ENCODE data around the gene SH3RF1.

The SH3RF1 gene

GRCh38 chr4:169133932-169134331 lies 136.8 kb downstream of the SH3RF1 start:
- Histone ChIP-seq H3K4me1 (ENCODE audit: insufficient read depth, low read length) (no peaks in the 10 kb centered on the region), H3K9ac (ENCODE audit: low read depth, low read length) (no peak overlapping the region), H3K36me3 (ENCODE audit: insufficient read depth, low read length) (peaks cover 3% of the 10 kb centered on the region; the same call in 1 of the 2 replicates), H3K9me3 (ENCODE audit: control insufficient read depth, insufficient read depth, low read length) (no peaks in the 10 kb centered on the region; the same call in 1 of the 2 replicates)

- peaks cover 3% of the 10 kb centered on the region; the same call in 1 of the 2 replicates for H3K36me3 ChIP-seq (ENCODE audit: insufficient read depth, low read length)
- H3K9ac ChIP-seq (ENCODE audit: low read depth, low read length) = no peak overlapping the region
- H3K4me1 ChIP-seq (ENCODE audit: insufficient read depth, low read length) = no peaks in the 10 kb centered on the region
- no peaks in the 10 kb centered on the region; the same call in 1 of the 2 replicates for H3K9me3 ChIP-seq (ENCODE audit: control insufficient read depth, insufficient read depth, low read length)
These were observed 138.0 kb downstream of the SH3RF1 start for GRCh38 chr4:169132561-169133305.

- no peaks in the 10 kb centered on the region for H3K4me1 ChIP-seq (ENCODE audit: insufficient read depth, low read length)
- peaks cover 3% of the 10 kb centered on the region; the same call in 1 of the 2 replicates for H3K36me3 ChIP-seq (ENCODE audit: insufficient read depth, low read length)
- H3K9me3 ChIP-seq (ENCODE audit: control insufficient read depth, insufficient read depth, low read length) = no peaks in the 10 kb centered on the region; the same call in 1 of the 2 replicates
- no peak overlapping the region for H3K9ac ChIP-seq (ENCODE audit: low read depth, low read length)
These were observed 139.1 kb downstream of the SH3RF1 start for GRCh38 chr4:169131556-169132208.

- Histone ChIP-seq H3K4me1 (ENCODE audit: insufficient read depth, low read length) (no peaks in the 10 kb centered on the region), H3K9ac (ENCODE audit: low read depth, low read length) (no peak overlapping the region), H3K36me3 (ENCODE audit: insufficient read depth, low read length) (no peaks in the 10 kb centered on the region; the same call in 1 of the 2 replicates), H3K9me3 (ENCODE audit: control insufficient read depth, insufficient read depth, low read length) (no peaks in the 10 kb centered on the region; the same call in 1 of the 2 replicates)
These were observed 141.9 kb downstream of the SH3RF1 start for GRCh38 chr4:169128902-169129301.

- Histone ChIP-seq H3K4me1 (ENCODE audit: insufficient read depth, low read length) (no peaks in the 10 kb centered on the region), H3K36me3 (ENCODE audit: insufficient read depth, low read length) (no peaks in the 10 kb centered on the region; the same call in 1 of the 2 replicates), H3K9me3 (ENCODE audit: control insufficient read depth, insufficient read depth, low read length) (no peaks in the 10 kb centered on the region; the same call in 1 of the 2 replicates)
These were observed 143.4 kb downstream of the SH3RF1 start for GRCh38 chr4:169127314-169127713.

GRCh38 chr4:169124661-169125060 lies 146.1 kb downstream of the SH3RF1 start:
- no peaks in the 10 kb centered on the region for H3K36me3 ChIP-seq (ENCODE audit: insufficient read depth, low read length)
- H3K9ac ChIP-seq (ENCODE audit: low read depth, low read length) = no peak overlapping the region
- no peaks in the 10 kb centered on the region; the same call in 1 of the 2 replicates for H3K4me1 ChIP-seq (ENCODE audit: insufficient read depth, low read length)
- H3K9me3 ChIP-seq (ENCODE audit: control insufficient read depth, insufficient read depth, low read length) = no peaks in the 10 kb centered on the region

More at GRCh38 chr4:169127314-169127713, 143.4 kb downstream of the SH3RF1 start:
- H3K9ac ChIP-seq (ENCODE audit: low read depth, low read length) = no peak overlapping the region

GRCh38 chr4:169122422-169122821 lies 148.3 kb downstream of the SH3RF1 start:
- H3K9me3 ChIP-seq (ENCODE audit: control insufficient read depth, insufficient read depth, low read length) = no peaks in the 10 kb centered on the region
- no peaks in the 10 kb centered on the region for H3K36me3 ChIP-seq (ENCODE audit: insufficient read depth, low read length)
- no peak overlapping the region for H3K9ac ChIP-seq (ENCODE audit: low read depth, low read length)
- no peaks in the 10 kb centered on the region; the same call in 1 of the 2 replicates for H3K4me1 ChIP-seq (ENCODE audit: insufficient read depth, low read length)

- H3K9ac ChIP-seq (ENCODE audit: low read depth, low read length) = no peak overlapping the region
- H3K36me3 ChIP-seq (ENCODE audit: insufficient read depth, low read length) = no peaks in the 10 kb centered on the region
- no peaks in the 10 kb centered on the region for H3K9me3 ChIP-seq (ENCODE audit: control insufficient read depth, insufficient read depth, low read length)
- H3K4me1 ChIP-seq (ENCODE audit: insufficient read depth, low read length) = no peaks in the 10 kb centered on the region; the same call in 1 of the 2 replicates
These were observed 148.8 kb downstream of the SH3RF1 start for GRCh38 chr4:169121861-169122382.

- Histone ChIP-seq H3K36me3 (ENCODE audit: insufficient read depth, low read length) (no peaks in the 10 kb centered on the region), H3K4me1 (ENCODE audit: insufficient read depth, low read length) (peaks cover 4% of the 10 kb centered on the region; the same call in 1 of the 2 replicates), H3K9me3 (ENCODE audit: control insufficient read depth, insufficient read depth, low read length) (no peaks in the 10 kb centered on the region), H3K9ac (ENCODE audit: low read depth, low read length) (no peak overlapping the region)
These were observed 150.1 kb downstream of the SH3RF1 start for GRCh38 chr4:169120624-169121023.

GRCh38 chr4:169119536-169119935 lies 151.2 kb downstream of the SH3RF1 start:
- H3K36me3 ChIP-seq (ENCODE audit: insufficient read depth, low read length) = no peaks in the 10 kb centered on the region
- H3K9ac ChIP-seq (ENCODE audit: low read depth, low read length) = no peak overlapping the region
- H3K9me3 ChIP-seq (ENCODE audit: control insufficient read depth, insufficient read depth, low read length) = no peaks in the 10 kb centered on the region
- peaks cover 4% of the 10 kb centered on the region; the same call in 1 of the 2 replicates for H3K4me1 ChIP-seq (ENCODE audit: insufficient read depth, low read length)

GRCh38 chr4:169117591-169118081 lies 153.1 kb downstream of the SH3RF1 start:
- H3K36me3 ChIP-seq (ENCODE audit: insufficient read depth, low read length) = 0 out of 2 replicates have a peak, but pooled peaks cover 2% of the 10 kb centered on the region
- H3K9me3 ChIP-seq (ENCODE audit: control insufficient read depth, insufficient read depth, low read length) = no peaks in the 10 kb centered on the region
- H3K9ac ChIP-seq (ENCODE audit: low read depth, low read length) = no peak overlapping the region
- peaks cover 7% of the 10 kb centered on the region; the same call in 1 of the 2 replicates for H3K4me1 ChIP-seq (ENCODE audit: insufficient read depth, low read length)

- H3K9ac ChIP-seq (ENCODE audit: low read depth, low read length) = no peak overlapping the region
- no peaks in the 10 kb centered on the region for H3K9me3 ChIP-seq (ENCODE audit: control insufficient read depth, insufficient read depth, low read length)
- H3K4me1 ChIP-seq (ENCODE audit: insufficient read depth, low read length) = peaks cover 14% of the 10 kb centered on the region; the same call in 1 of the 2 replicates
- 0 out of 2 replicates have a peak, but pooled peaks cover 2% of the 10 kb centered on the region for H3K36me3 ChIP-seq (ENCODE audit: insufficient read depth, low read length)
These were observed 154.4 kb downstream of the SH3RF1 start for GRCh38 chr4:169116270-169116901.

- H3K4me1 ChIP-seq (ENCODE audit: insufficient read depth, low read length) = peaks cover 14% of the 10 kb centered on the region; the same call in 1 of the 2 replicates
- H3K9ac ChIP-seq (ENCODE audit: low read depth, low read length) = no peak overlapping the region
- H3K36me3 ChIP-seq (ENCODE audit: insufficient read depth, low read length) = 0 out of 2 replicates have a peak, but pooled peaks cover 2% of the 10 kb centered on the region
- H3K9me3 ChIP-seq (ENCODE audit: control insufficient read depth, insufficient read depth, low read length) = no peaks in the 10 kb centered on the region
These were observed 154.9 kb downstream of the SH3RF1 start for GRCh38 chr4:169115897-169116254.
